Uterus (tissue), 2 donors: ENCODE measurements around the gene UBL7.

Source experiments
- POLR2A ChIP-seq, 2 donors: fragments of 450-650 bp; IDR thresholded peaks; one replicate each; pipeline ENCODE4 v1.6.1; 2016; ENCODE audit warnings: antibody characterized with exemption in 2 of 2, mild to moderate bottlenecking in 1 of 2, moderate library complexity in 1 of 2
- TF ChIP-seq, protein P1 (sequence below), 4 experiments: fragments of 200-600 bp in 2 of 4; fragments of 450-650 bp in 2 of 4; sonication (generic) in 2 of 4; IDR thresholded peaks; one replicate each; pipeline ENCODE4 v1.5.1; 2016 to 2019; ENCODE audit warnings: antibody characterized with exemption in 4 of 4, mild to moderate bottlenecking in 2 of 4, moderate library complexity in 1 of 4

DNA sequence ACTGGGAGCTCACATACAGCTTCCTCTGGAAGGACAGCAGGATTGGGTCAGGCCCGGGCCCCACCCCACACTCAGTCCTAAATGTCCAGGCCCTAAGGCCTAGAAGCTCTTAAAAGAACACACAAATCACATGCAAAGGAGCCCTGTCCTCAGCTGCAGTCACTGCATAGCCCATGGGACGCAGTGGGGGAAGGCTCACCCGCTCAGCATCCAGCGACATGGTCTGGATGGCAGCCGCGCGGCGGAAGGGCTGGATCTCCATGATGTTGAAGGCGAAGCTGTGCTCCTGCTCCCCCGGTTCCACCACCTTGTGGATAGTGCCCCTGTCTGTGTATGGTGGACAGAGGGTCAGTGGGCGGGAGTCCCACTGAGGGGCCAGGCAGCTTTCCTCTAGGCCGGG lies 49.3 kb downstream of the UBL7 start:
- TF ChIP-seq, protein P1, sequence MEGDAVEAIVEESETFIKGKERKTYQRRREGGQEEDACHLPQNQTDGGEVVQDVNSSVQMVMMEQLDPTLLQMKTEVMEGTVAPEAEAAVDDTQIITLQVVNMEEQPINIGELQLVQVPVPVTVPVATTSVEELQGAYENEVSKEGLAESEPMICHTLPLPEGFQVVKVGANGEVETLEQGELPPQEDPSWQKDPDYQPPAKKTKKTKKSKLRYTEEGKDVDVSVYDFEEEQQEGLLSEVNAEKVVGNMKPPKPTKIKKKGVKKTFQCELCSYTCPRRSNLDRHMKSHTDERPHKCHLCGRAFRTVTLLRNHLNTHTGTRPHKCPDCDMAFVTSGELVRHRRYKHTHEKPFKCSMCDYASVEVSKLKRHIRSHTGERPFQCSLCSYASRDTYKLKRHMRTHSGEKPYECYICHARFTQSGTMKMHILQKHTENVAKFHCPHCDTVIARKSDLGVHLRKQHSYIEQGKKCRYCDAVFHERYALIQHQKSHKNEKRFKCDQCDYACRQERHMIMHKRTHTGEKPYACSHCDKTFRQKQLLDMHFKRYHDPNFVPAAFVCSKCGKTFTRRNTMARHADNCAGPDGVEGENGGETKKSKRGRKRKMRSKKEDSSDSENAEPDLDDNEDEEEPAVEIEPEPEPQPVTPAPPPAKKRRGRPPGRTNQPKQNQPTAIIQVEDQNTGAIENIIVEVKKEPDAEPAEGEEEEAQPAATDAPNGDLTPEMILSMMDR (IDR thresholded peaks at IDR 0.05), result no peak
- TF ChIP-seq POLR2A (IDR thresholded peaks at IDR 0.05), result no peak
